ENCODE measurements around the gene MPHOSPH9.
A peak's percentile ranks its signal among the peaks of the same experiment; 100 is the strongest.

MPHOSPH9 gene

DNA sequence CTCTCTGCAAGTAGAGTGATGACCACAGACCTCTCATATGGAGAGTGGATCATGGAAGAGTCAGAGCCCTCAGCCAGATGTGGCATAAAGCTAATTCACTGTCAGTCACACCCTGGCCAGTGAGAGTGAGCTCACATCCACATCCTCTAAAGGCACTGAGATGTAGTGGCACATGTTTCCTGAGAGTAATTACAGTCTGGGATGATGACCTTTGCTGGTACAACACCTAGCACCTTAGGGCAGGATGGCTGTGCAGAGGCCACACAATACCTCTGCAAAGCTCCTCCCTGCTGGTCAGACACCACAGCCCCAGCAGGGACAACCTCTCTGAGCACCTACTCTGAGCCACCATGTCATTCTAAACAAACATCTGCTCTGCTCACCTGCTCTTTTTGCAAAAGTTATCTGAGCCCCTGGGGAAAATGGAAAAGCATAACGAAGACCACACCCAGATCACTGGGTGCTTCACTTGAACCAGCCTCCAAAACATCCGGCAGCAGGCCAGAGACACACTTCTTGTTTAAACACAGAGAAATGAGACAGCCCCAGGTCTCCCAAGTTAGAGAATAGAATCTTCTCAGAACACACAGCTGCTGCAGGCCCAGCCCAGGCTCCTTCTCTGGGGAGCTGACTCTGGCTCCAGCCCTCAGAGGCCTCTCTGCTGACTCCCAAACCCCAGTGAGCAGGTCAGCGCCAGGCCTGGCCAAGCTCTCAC is 112.3 kb downstream of the MPHOSPH9 start:
- DNase-seq = peak in 1 of 2 donors; percentile 26

GRCh38 chr12:123119808-123120207 is 113.1 kb downstream of the MPHOSPH9 start:
- DNase-seq = peak; percentile 30 to 42

DNA sequence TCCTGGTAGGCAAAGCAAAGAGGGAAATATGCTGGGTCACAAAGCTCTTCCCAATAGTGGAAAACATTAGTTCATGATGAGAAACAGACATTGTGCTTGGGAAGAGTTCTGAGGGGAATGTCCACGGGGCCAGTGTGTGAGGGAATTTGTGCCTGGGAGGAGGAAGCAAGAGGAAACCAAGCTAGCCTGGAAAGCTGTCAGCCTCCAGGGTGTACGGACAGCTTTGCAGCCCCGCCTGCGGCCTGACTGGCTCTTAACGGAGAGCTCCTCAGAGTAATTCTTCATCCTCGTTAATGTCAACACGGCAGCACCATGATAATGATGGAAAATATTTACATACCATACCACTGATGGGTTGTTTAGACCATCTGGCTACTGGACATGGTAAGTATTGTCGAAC is 114.4 kb downstream of the MPHOSPH9 start:
- DNase-seq = no peak

DNA sequence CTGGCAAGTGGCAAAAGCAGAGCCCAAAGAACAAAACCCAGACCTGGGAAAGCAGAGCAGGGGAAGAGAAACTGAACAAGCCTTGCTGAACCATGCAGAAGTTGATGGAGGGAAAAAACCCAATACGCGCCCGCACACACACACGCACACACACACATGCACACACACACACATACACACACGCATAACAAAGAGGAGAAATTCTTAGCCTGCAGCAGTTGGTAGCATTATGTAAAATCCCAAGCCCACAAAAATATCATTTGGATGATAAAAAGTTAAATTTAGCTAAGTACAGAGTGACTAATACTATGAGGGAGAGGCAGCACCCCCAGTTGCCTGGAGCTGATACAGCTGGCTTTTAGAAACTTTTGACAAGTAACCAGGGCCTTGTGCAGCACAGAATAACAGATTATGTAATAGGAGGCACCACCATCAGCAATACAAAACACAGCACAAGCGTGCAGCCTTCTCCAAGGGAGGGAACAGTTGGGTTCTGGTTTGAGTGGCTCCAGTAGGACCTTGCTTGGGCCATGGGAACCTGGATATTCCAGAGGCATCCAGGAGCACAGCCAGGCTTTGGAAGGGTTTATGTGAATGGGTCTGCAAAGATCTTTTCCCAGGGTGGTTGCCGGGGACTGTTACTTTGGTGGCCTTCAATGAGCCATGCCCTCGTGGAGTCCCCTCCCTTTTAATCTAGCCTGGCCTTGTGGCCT is 117.4 kb downstream of the MPHOSPH9 start:
- peak in 1 of 2 donors; percentile 54 for DNase-seq

DNA sequence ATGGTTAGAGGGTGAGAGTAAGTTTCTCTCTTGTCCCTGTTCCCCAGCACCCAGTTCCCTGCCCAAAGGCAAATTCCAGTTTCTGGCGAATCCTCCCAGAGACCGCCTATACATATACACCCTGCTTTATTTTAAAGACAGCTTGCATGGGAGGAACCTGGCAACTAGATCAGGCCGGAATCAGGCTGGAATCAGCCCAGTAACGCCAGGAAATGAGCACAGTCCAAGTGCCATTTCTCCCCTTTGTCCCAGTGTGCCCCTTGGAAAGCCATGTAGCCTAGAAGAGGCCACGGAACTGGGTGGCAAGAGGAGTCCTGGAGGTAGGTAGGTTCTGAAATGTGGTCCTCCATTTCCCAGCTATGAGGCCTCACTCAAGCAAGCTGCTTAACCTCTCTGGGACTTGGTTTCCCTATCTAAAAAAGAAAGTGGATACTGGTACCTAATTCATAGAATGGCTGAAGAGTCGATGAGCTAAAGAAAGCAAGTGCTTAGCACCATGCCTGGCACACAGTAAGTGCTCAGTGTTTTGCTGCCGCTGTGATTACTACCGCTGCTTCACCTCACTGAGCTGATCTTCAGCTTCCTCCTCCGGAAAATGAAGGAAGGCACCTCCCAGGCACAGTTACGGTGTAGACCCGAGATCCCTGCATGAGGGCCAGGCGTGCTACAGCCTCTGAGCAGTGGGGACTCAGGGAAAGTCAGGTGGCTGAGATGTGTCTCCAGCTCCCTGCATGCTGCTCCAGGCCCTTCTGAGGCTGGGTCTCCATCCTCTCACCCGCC is 118.4 kb downstream of the MPHOSPH9 start:
- DNase-seq = no peak

DNA sequence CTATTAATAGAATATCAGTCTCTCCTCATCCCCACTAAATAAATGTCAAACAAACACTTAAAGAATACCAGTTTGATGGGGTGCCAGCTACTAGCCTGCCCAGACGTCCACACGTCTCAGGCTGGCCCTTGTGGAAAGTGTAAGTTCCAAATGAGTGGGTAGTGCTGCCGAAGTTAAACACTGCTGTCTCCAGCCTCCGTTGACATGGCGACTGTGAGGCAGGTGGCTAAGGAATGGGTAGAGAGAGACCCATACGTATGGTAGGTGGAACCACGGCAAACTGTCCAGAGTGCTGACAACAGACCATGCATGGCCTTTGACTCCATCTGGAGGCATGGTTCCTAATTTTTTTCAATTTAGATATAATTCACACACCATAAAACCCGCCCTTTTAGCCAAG is 119.9 kb downstream of the MPHOSPH9 start:
- no peak for DNase-seq

- peak in 1 of 2 donors; percentile 17 for DNase-seq
Measured at GRCh38 chr12:123111498-123112165, 121.3 kb downstream of the MPHOSPH9 start.

- no peak for DNase-seq
Measured at GRCh38 chr12:123109319-123109772, 123.6 kb downstream of the MPHOSPH9 start.

DNA sequence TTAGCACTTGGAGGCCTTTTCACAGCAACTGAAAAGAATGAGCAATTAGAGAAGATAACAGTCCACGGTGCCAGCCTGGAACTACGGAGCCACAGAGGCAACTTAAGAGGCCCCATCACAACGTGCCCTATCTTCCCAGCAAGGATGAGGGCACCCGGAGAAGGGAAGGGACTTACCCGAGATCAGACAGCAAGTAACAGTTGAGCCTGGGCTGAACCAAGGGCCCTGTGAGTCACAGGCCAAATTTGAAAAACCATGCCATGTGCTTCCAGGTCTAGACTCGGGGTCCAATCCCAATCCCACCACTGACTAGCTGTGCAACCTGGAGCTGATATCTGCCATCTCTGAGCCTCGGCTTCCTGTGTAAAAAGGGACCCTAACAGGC is 124.3 kb downstream of the MPHOSPH9 start:
- DNase-seq = no peak

GRCh38 chr12:123107926-123108681 is 124.8 kb downstream of the MPHOSPH9 start:
- DNase-seq = no peak

DNA sequence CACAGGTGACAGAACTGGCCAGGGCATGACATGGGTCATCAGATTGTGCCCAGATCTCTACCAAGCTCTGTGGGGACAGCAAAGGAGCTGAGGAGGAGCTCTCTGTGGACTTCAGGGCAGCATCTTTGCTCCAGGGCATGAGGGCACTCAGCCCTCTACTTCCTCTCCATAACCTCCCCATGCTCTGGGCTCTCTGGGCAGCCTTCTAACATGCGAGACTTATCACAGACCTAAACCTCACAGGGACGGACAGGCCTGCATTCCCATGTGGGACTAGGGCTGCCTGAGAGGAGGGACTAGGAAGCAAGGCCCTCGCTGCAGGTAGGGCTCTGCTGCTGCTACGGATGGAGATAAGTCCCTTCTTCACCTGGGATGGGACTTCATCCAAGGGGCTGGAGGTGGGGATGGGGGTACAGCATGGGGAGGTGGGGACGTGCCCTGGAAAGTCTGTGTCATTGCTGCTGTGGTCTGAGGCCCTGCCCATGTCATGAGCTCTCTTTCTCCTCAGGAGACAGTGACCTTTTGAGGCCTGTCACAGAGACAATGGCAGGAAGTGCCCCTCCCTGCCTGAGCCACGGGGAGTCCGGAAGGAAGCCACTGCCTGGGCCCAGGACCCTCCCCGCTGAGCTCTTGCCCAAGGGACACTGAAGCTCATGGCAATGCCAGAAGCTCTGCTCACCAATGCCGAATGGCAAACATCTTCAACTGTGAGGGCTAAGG is 126.1 kb downstream of the MPHOSPH9 start:
- DNase-seq = peak; percentile 67 to 73

- no peak for DNase-seq
Measured at GRCh38 chr12:123105211-123105826, 127.6 kb downstream of the MPHOSPH9 start.

DNA sequence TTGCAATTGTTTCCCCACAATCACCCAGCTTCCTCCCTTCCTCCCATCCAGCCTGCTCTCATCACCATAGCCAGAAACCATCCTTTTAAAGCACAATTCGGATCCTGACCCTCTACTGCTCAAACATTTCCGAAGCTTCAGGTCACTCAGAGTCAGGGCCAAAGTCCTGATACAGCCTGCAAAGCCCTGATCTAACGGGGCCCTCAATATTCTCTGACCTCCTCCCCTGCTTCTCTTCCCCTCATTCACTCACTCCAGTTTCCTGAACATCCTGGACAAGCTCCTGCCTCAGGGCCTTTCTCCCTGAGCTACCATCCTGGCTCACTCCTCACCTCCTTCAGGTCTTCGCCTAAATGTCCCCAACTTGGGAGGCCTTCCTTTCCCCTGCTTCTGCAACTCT is 128.1 kb downstream of the MPHOSPH9 start:
- no peak for DNase-seq
